BE2C (cell line): Measurements from ENCODE around the gene CDK10.

Experiments
- DNase-seq: peaks from one replicate; pipeline ENCODE4 v3.0.0-alpha.2; 2020
- H3K27me3 ChIP-seq: fragments of 250-450 bp; sonication (Bioruptor Pico); 2 replicates; pipeline ENCODE4 v1.5.1; 2020; ENCODE audit warnings: mild to moderate bottlenecking
- H3K36me3 ChIP-seq: fragments of 250-450 bp; sonication (Bioruptor Pico); 2 replicates; pipeline ENCODE4 v1.5.1; 2020; ENCODE audit warnings: mild to moderate bottlenecking
- H3K4me1 ChIP-seq: fragments of 250-450 bp; sonication (Bioruptor Pico); 2 replicates; pipeline ENCODE4 v1.5.1; 2020
- H3K4me3 ChIP-seq: 2 replicates; pipeline ENCODE4 v1.5.1; 2011; ENCODE audit warnings: low read depth, low read length
- H3K9me3 ChIP-seq: fragments of 250-450 bp; sonication (Bioruptor Pico); 2 replicates; pipeline ENCODE4 v1.5.1; 2020
- TF ChIP-seq, protein P1 (sequence below): IDR thresholded peaks from 2 replicates; pipeline ENCODE4 v1.5.1; 2012; ENCODE audit warnings: mild to moderate bottlenecking, low read depth, low read length

CDK10 gene

DNA sequence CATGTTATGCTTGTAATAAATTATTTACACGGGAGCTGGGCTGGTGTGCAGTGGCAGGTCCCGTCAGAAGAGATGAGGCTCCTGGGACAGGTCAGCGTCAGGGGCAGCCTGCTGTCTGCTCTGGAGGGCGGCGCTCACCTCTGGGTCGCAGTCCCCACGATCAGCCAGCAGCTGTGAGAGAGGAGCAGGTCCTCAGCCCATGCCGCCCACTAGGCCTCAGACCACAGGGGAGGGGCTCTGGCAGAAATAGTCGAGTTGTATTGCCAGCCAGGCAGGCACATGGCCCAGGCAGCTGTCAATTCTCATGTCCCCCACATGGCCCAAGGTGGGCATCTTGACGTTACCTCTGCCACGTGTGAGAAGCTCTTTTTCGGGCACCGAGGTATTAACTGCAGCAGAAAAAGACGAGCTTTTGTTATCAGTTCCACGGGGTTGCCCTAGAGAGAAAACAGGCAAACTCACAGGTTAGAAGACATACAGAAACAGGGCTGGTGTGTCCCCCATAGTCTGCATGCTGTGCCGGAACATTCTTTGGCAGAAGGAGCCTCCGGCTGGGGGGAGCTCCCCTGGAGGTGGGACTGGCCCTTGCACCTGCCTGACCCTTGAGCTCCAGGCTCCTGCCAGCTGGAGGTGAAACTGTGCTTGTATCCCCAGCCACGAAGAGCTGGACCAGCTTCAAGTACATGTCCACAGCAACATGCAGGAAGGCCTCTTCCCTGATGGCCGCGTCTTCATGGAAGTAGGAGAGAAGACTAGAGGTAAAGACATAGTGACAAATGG is 52.2 kb downstream of the CDK10 start:
- H3K36me3 ChIP-seq: peaks cover 90% of the 10 kb centered on the region
- DNase-seq: no peak

DNA sequence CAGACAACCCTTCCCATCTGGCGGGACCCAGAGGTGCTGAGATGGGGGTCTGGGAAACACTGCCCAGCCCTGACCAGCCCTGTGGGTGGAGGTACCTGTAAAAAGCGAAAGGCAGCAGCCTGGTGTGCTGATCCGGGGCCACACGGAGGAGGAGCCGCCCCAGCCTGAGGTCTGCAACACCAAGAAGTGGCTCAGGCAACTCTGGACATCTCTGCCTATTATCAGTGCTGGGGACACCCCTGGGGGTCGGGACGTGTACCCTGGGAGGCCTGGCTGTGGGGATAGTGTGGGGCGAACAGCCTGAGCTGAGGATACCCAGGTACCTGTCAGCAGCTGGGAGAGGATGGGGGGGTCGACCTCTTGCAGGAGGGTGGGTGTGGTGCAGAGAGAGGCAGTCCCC is 52.9 kb downstream of the CDK10 start:
- Histone ChIP-seq H3K4me3 (no peak overlapping the region), H3K27me3 (no peaks in the 10 kb centered on the region), H3K9me3 (no peaks in the 10 kb centered on the region), H3K36me3 (peaks cover 90% of the 10 kb centered on the region), H3K4me1 (no peaks in the 10 kb centered on the region)
- DNase-seq: no peak
- TF ChIP-seq, protein P1, sequence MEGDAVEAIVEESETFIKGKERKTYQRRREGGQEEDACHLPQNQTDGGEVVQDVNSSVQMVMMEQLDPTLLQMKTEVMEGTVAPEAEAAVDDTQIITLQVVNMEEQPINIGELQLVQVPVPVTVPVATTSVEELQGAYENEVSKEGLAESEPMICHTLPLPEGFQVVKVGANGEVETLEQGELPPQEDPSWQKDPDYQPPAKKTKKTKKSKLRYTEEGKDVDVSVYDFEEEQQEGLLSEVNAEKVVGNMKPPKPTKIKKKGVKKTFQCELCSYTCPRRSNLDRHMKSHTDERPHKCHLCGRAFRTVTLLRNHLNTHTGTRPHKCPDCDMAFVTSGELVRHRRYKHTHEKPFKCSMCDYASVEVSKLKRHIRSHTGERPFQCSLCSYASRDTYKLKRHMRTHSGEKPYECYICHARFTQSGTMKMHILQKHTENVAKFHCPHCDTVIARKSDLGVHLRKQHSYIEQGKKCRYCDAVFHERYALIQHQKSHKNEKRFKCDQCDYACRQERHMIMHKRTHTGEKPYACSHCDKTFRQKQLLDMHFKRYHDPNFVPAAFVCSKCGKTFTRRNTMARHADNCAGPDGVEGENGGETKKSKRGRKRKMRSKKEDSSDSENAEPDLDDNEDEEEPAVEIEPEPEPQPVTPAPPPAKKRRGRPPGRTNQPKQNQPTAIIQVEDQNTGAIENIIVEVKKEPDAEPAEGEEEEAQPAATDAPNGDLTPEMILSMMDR: no peak

More for the DNA sequence above, 52.2 kb downstream of the CDK10 start:
- Histone ChIP-seq H3K9me3 (no peaks in the 10 kb centered on the region), H3K27me3 (no peaks in the 10 kb centered on the region), H3K4me3 (no peak overlapping the region), H3K4me1 (no peaks in the 10 kb centered on the region)
- TF ChIP-seq, protein P1: no peak

DNA sequence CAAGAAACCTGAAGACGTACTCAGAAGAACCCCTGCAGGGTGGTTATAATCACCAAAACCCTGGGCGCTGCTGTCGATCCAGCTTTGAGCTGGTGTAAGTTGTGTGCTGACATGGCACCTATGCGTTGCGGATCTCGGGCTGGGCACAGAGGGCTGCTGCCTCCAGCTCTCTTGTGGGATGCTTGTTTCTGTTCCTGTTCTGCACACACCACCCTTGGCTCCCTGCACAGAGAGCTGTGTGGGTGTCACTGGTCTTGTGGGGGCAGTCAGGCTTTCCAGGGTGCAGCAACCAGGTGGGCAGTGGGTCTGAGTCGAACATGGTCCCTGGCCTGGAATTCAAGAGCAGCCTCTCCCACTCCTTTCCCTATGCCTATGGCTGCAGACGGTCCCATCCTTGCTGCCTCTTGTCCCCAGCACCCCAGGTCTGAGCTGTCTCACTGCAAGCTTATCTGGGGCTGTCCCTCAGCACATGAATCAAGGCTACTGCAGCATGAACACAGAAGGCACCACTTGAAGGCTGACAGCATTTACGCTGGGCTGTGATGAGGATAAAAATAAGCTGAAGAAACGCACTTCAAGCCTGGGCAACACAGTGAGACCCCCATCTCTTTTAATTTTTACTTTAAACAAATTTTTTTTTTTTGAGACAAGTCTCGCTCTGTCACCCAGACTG is 55.0 kb downstream of the CDK10 start:
- no peak for DNase-seq
- no peaks in the 10 kb centered on the region for H3K4me1 ChIP-seq
- H3K27me3 ChIP-seq: no peaks in the 10 kb centered on the region
- H3K36me3 ChIP-seq: peaks cover 82% of the 10 kb centered on the region
- H3K4me3 ChIP-seq: no peak overlapping the region
- H3K9me3 ChIP-seq: no peaks in the 10 kb centered on the region
- TF ChIP-seq, protein P1: no peak

DNA sequence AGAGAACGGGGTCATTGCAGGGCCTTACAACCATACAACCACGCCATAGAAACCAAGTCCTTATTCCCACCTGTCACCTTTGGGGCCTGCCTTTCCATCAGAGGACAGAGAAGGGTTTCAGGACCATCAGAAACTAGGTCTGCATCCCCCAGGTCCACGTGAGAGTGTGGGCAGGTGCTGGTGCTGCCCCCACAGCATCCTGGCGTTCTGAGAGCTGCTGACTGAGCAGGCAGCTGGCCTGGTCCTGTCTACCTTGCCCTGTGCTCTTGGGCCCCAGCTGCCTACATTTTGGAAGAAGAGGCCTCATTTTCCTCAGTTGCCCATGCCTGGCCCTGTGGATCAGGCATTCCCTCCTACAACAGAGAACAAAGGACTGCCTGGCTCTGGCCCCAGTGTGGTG is 56.5 kb downstream of the CDK10 start:
- Histone ChIP-seq H3K9me3 (no peaks in the 10 kb centered on the region), H3K4me1 (no peaks in the 10 kb centered on the region), H3K4me3 (no peak overlapping the region), H3K27me3 (no peaks in the 10 kb centered on the region), H3K36me3 (peaks cover 80% of the 10 kb centered on the region)
- DNase-seq: no peak
- TF ChIP-seq, protein P1: no peak

DNA sequence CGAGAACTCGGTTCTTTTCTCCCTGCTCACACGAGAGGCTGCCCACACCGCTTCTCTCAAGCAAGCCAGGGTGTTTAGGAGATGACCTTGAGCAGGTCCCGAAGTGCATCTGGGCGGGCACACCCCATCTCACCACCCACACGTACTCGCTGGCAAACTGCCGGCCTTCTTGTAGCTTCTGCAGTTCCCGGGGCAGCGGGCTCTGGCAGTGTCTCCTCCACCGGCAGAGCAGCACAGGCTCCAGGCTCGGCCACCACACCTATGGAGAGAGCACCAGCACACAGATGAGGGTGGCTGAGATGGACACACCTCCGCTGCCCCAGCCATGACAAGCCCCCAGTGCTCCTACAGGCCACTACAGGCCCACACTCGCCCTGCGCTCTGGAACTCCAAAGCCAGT is 58.3 kb downstream of the CDK10 start:
- no peaks in the 10 kb centered on the region for H3K27me3 ChIP-seq
- H3K36me3 ChIP-seq: peaks cover 79% of the 10 kb centered on the region
- no peak overlapping the region for H3K4me3 ChIP-seq
- no peaks in the 10 kb centered on the region for H3K4me1 ChIP-seq
- TF ChIP-seq, protein P1: no peak
- no peak for DNase-seq
- no peaks in the 10 kb centered on the region for H3K9me3 ChIP-seq
